Suprapubic skin (tissue), 4 donors: ENCODE data around the gene ZNF418. TPM values are rescaled to one million over a fixed set of nuclear protein-coding genes. Genes with fewer than 3 reads are reported as not detected.
A peak's percentile ranks its signal among the peaks of the same experiment; 100 is the strongest.

Experiments used
- DNase-seq, 2 donors: peaks; one replicate each; pipeline ENCODE4 v3.0.0-alpha.2; 2019; ENCODE audit warnings: low spot score in 2 of 2
- H3K27ac ChIP-seq: fragments of 200-600 bp; sonication (generic); one replicate; pipeline ENCODE4 v1.5.1; 2019
- H3K27me3 ChIP-seq: fragments of 200-600 bp; sonication (generic); one replicate; pipeline ENCODE4 v1.5.1; 2019
- H3K36me3 ChIP-seq: fragments of 200-600 bp; sonication (generic); one replicate; pipeline ENCODE4 v1.5.1; 2019
- H3K4me1 ChIP-seq: fragments of 200-600 bp; sonication (generic); one replicate; pipeline ENCODE4 v1.5.1; 2019
- H3K4me3 ChIP-seq: fragments of 200-600 bp; sonication (generic); one replicate; pipeline ENCODE4 v1.5.1; 2019; ENCODE audit warnings: mild to moderate bottlenecking
- H3K9me3 ChIP-seq: fragments of 200-600 bp; sonication (generic); one replicate; pipeline ENCODE4 v1.5.1; 2019
- EP300 ChIP-seq: sonication (generic); formaldehyde crosslinking; IDR thresholded peaks from one replicate; pipeline ENCODE4 v1.6.1; 2017; ENCODE audit warnings: antibody characterized with exemption
- POLR2A ChIP-seq, 2 donors: fragments of 450-650 bp; IDR thresholded peaks; one replicate each; pipeline ENCODE4 v1.6.1; 2017; ENCODE audit warnings: antibody characterized with exemption in 2 of 2, mild to moderate bottlenecking in 2 of 2, moderate library complexity in 2 of 2
- POLR2AphosphoS5 ChIP-seq, 3 donors: sonication (generic); formaldehyde crosslinking; IDR thresholded peaks; one replicate each; pipeline ENCODE4 v1.6.1; 2017; ENCODE audit warnings: antibody characterized with exemption in 3 of 3
- WGBS: methylation state at CpG from one replicate; pipeline ENCODE4 v1.1.5; 2018; 5-methylcytosine and 5-hydroxymethylcytosine counted together
- total RNA-seq, 4 donors: library from RNA; depleted of rRNA; stranded (reverse); fragments of >200 nt; gene quantifications; one replicate each; pipeline ENCODE4 v1.1.0, GENCODE V29; 2016
- TF ChIP-seq, protein P1 (sequence below), 2 donors: fragments of 200-600 bp in 1 of 2; fragments of 450-650 bp in 1 of 2; sonication (generic) in 1 of 2; IDR thresholded peaks; one replicate each; pipeline ENCODE4 v1.5.1; 2016 to 2019; ENCODE audit warnings: antibody characterized with exemption in 2 of 2, mild to moderate bottlenecking in 1 of 2, moderate library complexity in 1 of 2

ZNF418 gene
- total RNA-seq, 4 donors from 2014 or later, result 1.2 to 33.4 (median 4.5) TPM

DNA sequence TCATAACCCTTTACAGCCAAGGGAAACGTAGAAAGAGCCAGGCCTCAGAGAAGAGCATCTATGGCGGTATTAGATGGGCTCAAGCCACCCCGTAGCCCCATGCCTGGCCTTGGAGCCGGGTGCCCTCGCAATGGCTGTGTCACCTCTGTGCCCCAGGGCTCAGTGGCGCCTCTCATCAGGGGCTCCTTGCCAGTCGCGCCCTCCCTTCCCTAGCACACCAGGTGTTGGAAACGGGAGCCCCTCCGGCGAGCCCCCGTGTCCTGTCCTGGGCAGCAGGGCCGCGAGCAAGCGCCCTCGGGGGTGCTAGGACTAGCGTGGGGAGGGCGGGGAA is 11.9 kb upstream of the ZNF418 start:
- H3K27ac ChIP-seq, result peak overlapping the region; percentile 79
- H3K4me3 ChIP-seq, result peak overlapping the region; percentile 77
- peaks cover 1% of the 10 kb centered on the region for H3K9me3 ChIP-seq
- WGBS, result 1% methylated on average over 16 of the region's 18 CpGs
- no peaks in the 10 kb centered on the region for H3K27me3 ChIP-seq
- no peak for DNase-seq
- H3K4me1 ChIP-seq, result peaks cover 8% of the 10 kb centered on the region
- TF ChIP-seq EP300 (no peak), POLR2A (IDR thresholded peaks at IDR 0.05) (no peak), POLR2AphosphoS5 (IDR thresholded peaks at IDR 0.05) (no peak)
- TF ChIP-seq, protein P1, sequence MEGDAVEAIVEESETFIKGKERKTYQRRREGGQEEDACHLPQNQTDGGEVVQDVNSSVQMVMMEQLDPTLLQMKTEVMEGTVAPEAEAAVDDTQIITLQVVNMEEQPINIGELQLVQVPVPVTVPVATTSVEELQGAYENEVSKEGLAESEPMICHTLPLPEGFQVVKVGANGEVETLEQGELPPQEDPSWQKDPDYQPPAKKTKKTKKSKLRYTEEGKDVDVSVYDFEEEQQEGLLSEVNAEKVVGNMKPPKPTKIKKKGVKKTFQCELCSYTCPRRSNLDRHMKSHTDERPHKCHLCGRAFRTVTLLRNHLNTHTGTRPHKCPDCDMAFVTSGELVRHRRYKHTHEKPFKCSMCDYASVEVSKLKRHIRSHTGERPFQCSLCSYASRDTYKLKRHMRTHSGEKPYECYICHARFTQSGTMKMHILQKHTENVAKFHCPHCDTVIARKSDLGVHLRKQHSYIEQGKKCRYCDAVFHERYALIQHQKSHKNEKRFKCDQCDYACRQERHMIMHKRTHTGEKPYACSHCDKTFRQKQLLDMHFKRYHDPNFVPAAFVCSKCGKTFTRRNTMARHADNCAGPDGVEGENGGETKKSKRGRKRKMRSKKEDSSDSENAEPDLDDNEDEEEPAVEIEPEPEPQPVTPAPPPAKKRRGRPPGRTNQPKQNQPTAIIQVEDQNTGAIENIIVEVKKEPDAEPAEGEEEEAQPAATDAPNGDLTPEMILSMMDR (IDR thresholded peaks at IDR 0.05), result no peak
- H3K36me3 ChIP-seq, result peaks cover 25% of the 10 kb centered on the region

DNA sequence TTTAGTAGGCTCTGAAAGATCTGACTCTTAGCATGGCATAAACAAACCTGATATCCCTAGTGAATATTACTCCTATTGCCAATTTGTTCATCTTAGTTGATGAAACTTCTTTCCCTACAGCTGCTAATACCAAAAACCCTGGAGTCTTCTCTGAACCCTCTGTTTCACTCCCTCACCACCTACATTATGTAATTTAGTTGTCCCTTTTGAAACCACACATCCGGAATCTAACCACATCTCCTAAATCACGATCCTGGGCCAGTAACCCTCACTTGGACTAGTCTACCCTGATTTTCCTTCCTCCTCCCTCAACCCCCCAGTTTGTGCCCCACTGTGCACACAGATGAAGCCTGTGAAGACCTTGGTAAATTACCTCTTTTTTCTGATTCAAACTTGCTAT is 11.1 kb upstream of the ZNF418 start:
- Histone ChIP-seq H3K9me3 (peaks cover 9% of the 10 kb centered on the region), H3K4me1 (peaks cover 8% of the 10 kb centered on the region), H3K27me3 (no peaks in the 10 kb centered on the region), H3K4me3 (peak overlapping the region; percentile 77), H3K36me3 (peaks cover 32% of the 10 kb centered on the region), H3K27ac (no peak overlapping the region)
- WGBS, result 79% methylated on average over 2 of the region's 2 CpGs
- no peak for TF ChIP-seq EP300
- TF ChIP-seq POLR2A (IDR thresholded peaks at IDR 0.05), result no peak
- TF ChIP-seq, protein P1 (IDR thresholded peaks at IDR 0.05), result no peak
- TF ChIP-seq POLR2AphosphoS5 (IDR thresholded peaks at IDR 0.05), result no peak
- DNase-seq, result no peak

DNA sequence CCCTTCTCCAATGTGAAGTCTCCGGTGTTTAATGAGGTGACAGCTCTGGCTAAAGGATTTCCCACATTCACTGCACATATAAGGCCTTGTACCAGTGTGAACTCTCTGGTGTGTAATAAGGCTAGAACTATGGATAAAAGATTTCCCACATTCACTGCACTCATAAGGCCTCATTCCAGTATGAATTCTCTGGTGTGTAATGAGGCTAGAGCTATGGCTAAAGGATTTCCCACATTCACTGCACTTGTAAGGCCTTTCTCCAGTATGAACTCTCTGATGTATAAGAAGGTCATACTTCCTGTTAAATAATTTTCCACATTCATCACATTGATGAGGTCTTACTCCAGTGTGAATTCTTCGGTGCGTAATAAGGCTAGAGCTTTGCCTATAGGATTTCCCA is 6.4 kb upstream of the ZNF418 start:
- TF ChIP-seq, protein P1 (IDR thresholded peaks at IDR 0.05), result no peak
- TF ChIP-seq POLR2AphosphoS5 (IDR thresholded peaks at IDR 0.05) (no peak), EP300 (no peak), POLR2A (IDR thresholded peaks at IDR 0.05) (no peak)
- Histone ChIP-seq H3K27ac (no peak overlapping the region), H3K36me3 (peaks cover 55% of the 10 kb centered on the region), H3K27me3 (no peaks in the 10 kb centered on the region), H3K9me3 (peaks cover 14% of the 10 kb centered on the region), H3K4me3 (no peak overlapping the region), H3K4me1 (peaks cover 6% of the 10 kb centered on the region)
- DNase-seq, result no peak
- WGBS, result 94% methylated on average over 3 of the region's 3 CpGs

DNA sequence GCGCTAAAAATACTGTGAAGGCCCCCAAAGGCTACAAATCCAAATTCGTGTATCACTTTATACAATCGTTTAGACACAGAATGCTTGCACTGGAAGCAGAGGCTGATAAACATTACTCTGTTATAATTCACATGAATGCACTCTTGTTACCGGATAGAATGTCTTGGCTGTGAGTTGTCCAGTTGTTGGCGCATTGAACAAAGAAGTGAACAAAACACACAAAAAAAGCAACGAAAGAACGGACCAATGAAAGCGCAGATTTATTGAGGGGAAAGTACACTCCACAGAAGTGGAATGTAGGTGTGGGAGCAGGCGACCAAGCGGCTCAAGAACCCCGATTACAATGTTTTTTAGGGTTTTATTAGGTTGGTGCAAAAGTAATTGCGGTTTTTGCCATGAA is 529 bp upstream of the ZNF418 start:
- no peak for DNase-seq
- Histone ChIP-seq H3K27ac (no peak overlapping the region), H3K9me3 (peaks cover 30% of the 10 kb centered on the region), H3K4me3 (no peak overlapping the region), H3K4me1 (no peaks in the 10 kb centered on the region), H3K27me3 (no peaks in the 10 kb centered on the region), H3K36me3 (peaks cover 23% of the 10 kb centered on the region)
- TF ChIP-seq EP300 (no peak), POLR2A (IDR thresholded peaks at IDR 0.05) (no peak), POLR2AphosphoS5 (IDR thresholded peaks at IDR 0.05) (no peak)
- TF ChIP-seq, protein P1 (IDR thresholded peaks at IDR 0.05), result no peak
- WGBS, result 90% methylated on average over 12 of the region's 12 CpGs

DNA sequence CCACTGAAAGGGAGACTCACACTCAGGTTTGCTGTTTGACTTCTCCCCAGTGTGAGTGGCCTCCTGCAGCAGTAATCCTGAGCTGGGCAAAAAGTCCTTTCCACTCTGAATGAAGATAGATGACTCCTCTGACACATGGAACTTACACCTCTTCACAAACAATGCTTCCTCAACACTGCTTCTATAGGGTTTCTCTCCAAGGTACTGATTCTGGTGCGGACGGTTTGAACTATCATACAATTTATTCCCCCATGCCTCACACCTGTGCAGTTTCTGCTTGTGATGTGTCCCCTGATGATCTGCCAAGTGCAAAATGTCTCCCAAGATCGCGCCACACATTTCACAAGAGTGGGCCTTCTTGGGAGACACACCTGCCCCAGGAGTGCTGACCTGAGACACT is 7.6 kb downstream of the ZNF418 start:
- H3K9me3 ChIP-seq, result peaks cover 50% of the 10 kb centered on the region
- no peak for DNase-seq
- H3K4me3 ChIP-seq, result no peak overlapping the region
- no peak for TF ChIP-seq EP300
- TF ChIP-seq, protein P1 (IDR thresholded peaks at IDR 0.05), result no peak
- no peak for TF ChIP-seq POLR2AphosphoS5 (IDR thresholded peaks at IDR 0.05)
- TF ChIP-seq POLR2A (IDR thresholded peaks at IDR 0.05), result no peak
- 98% methylated on average over 4 of the region's 4 CpGs for WGBS
- no peak overlapping the region for H3K27ac ChIP-seq
- no peaks in the 10 kb centered on the region for H3K4me1 ChIP-seq
- H3K36me3 ChIP-seq, result peaks cover 51% of the 10 kb centered on the region
- no peaks in the 10 kb centered on the region for H3K27me3 ChIP-seq
